ENCODE results near the gene GINM1. TPM values are rescaled to one million over a fixed set of nuclear protein-coding genes. Genes with fewer than 3 reads are reported as not detected.

The GINM1 gene
- total and polyA plus RNA-seq, 2 of the 8 experiments (the other 6 are each of a cell fraction or from before 2014, with no cell fraction given) = 5.1 to 21.6 TPM

DNA sequence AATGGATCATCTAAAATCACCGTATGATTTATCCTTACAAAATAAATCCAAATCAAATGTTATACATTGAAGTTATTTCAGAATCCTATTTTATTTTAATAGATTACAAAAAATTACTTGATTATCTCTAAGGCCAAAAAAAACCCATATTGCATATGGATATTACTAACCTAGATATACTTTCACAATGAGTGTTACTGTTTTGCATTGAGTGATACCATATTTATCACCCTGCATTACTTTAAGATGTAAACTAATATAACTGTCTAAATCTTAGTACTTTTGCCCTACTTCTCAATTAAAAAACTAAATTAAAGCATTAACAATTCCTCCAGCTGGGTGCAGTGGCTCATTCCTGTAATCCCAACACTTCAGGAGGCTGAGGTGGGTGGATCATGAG is 31.4 kb upstream of the GINM1 start:
- H2BK12ac ChIP-seq (ENCODE audit: low read depth, low read length) = no peak overlapping the region
- no peak overlapping the region for H3K4me3 ChIP-seq (ENCODE audit: extremely low read depth in 1 of 4, insufficient read depth in 2 of 4, low read depth in 3 of 4, low read length in 4 of 4)
- no peak overlapping the region for H3K56ac ChIP-seq (replicated peaks; ENCODE audit: insufficient read length, low read depth, low read length)
- no peak overlapping the region for H3K18ac ChIP-seq (ENCODE audit: extremely low read depth, low read length)
- POLR2A ChIA-PET (ENCODE audit: partially characterized antibody) = no interaction called here
- H3K36me3 ChIP-seq (ENCODE audit: control insufficient read depth in 2 of 4, insufficient read depth in 4 of 4, low read length in 3 of 4) = peaks cover 2 to 70% (median 33%) of the 10 kb centered on the region in 4 experiments
- no peak overlapping the region for H3K4ac ChIP-seq (replicated peaks; ENCODE audit: insufficient read length, low read depth, low read length)
- no peak overlapping the region for H3K4me2 ChIP-seq (ENCODE audit: insufficient read depth in 1 of 2, low read depth in 2 of 2, low read length in 2 of 2)
- H3K14ac ChIP-seq (ENCODE audit: insufficient read length) = no peak overlapping the region
- no peak overlapping the region for H3K9ac ChIP-seq (replicated peaks in 1 of 4; ENCODE audit: extremely low read depth in 1 of 4, low read depth in 3 of 4, low read length in 3 of 4)
- CTCF ChIA-PET (ENCODE audit: partially characterized antibody) = no interaction called here
- H2BK20ac ChIP-seq (ENCODE audit: low read length) = no peak overlapping the region
- H4K8ac ChIP-seq (ENCODE audit: extremely low read depth, insufficient read depth, low read length) = no peak overlapping the region
- no peak overlapping the region for H3K23ac ChIP-seq (ENCODE audit: insufficient read length)
- no peaks in the 10 kb centered on the region for H3K9me3 ChIP-seq (ENCODE audit: insufficient read depth in 2 of 2, low read depth in 1 of 2, low read length in 1 of 2)
- no peaks in the 10 kb centered on the region for H3K23me2 ChIP-seq (ENCODE audit: low read depth, low read length)
- no peaks in the 10 kb centered on the region for H3K79me2 ChIP-seq (ENCODE audit: control insufficient read depth in 1 of 2, insufficient read depth in 2 of 2, low read length in 2 of 2)
- no peak overlapping the region for H2AK5ac ChIP-seq (ENCODE audit: low read depth, low read length)
- DNase-seq (ENCODE audit: low read depth in 1 of 2, low spot score in 2 of 2) (no peak), FAIRE-seq (no peak)
- no peak overlapping the region for H4K5ac ChIP-seq (ENCODE audit: insufficient read length, low read depth, low read length)
- no peaks in the 10 kb centered on the region for H3K79me1 ChIP-seq (ENCODE audit: low read depth, low read length)
- H3K27ac ChIP-seq (ENCODE audit: low read depth, low read length) = no peak overlapping the region
- H3K27me3 ChIP-seq (replicated peaks in 1 of 4; ENCODE audit: control insufficient read depth in 3 of 4, extremely low read depth in 1 of 4, insufficient read depth in 3 of 4, low read length in 3 of 4) = no peaks in the 10 kb centered on the region
- H4K20me1 ChIP-seq (replicated peaks in 1 of 2; ENCODE audit: control insufficient read depth in 1 of 2, insufficient read depth in 2 of 2, low read length in 2 of 2) = no peaks in the 10 kb centered on the region
- no peak overlapping the region for H2BK15ac ChIP-seq (ENCODE audit: low read length)
- H4K91ac ChIP-seq (replicated peaks; ENCODE audit: insufficient read length, low read length) = no peak overlapping the region
- no peak overlapping the region for H2BK5ac ChIP-seq (ENCODE audit: low read depth, low read length)
- no peaks in the 10 kb centered on the region for H3K4me1 ChIP-seq (replicated peaks in 1 of 4; ENCODE audit: control insufficient read depth in 3 of 4, insufficient read depth in 4 of 4, low read length in 3 of 4)
- no peak overlapping the region for H2BK120ac ChIP-seq (replicated peaks; ENCODE audit: low read depth, low read length)
- H2AFZ ChIP-seq (ENCODE audit: low read length) = no peak overlapping the region
- 86% methylated on average over 1 of the region's 1 CpG; no CpG with 5 or more reads in 1 of the 2 experiments for WGBS, 2 experiments (ENCODE audit: extremely low coverage in 1 of 2, insufficient coverage in 1 of 2, insufficient read length in 1 of 2, insufficient replicate concordance in 2 of 2, low coverage in 1 of 2, low lambda C conversion rate in 2 of 2, missing lambda C conversion rate in 1 of 2)
- no peak for TF ChIP-seq CEBPB (IDR thresholded peaks at IDR 0.05; ENCODE audit: low read depth, low read length)
- TF ChIP-seq, protein P1, sequence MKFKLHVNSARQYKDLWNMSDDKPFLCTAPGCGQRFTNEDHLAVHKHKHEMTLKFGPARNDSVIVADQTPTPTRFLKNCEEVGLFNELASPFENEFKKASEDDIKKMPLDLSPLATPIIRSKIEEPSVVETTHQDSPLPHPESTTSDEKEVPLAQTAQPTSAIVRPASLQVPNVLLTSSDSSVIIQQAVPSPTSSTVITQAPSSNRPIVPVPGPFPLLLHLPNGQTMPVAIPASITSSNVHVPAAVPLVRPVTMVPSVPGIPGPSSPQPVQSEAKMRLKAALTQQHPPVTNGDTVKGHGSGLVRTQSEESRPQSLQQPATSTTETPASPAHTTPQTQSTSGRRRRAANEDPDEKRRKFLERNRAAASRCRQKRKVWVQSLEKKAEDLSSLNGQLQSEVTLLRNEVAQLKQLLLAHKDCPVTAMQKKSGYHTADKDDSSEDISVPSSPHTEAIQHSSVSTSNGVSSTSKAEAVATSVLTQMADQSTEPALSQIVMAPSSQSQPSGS (IDR thresholded peaks at IDR 0.05; ENCODE audit: low read length) = no peak
- TF ChIP-seq RBBP5 (IDR thresholded peaks at IDR 0.05; ENCODE audit: borderline replicate concordance, low read depth, low read length) = no peak
- TF ChIP-seq EZH2 (IDR thresholded peaks at IDR 0.05; ENCODE audit: low read depth, low read length, severe bottlenecking) = no peak
- no peak for TF ChIP-seq HDAC2 (IDR thresholded peaks at IDR 0.05; ENCODE audit: borderline replicate concordance in 1 of 2, low read depth in 2 of 2, low read length in 2 of 2)
- TF ChIP-seq RAD21 (IDR thresholded peaks at IDR 0.05 in 1 of 2, conservative IDR thresholded peaks at IDR 0.05 in 1 of 2; ENCODE audit: low read depth in 2 of 2, low read length in 2 of 2) = no peak
- no peak for TF ChIP-seq TAF7 (optimal IDR thresholded peaks at IDR 0.05; ENCODE audit: borderline replicate concordance, low read depth, low read length)
- TF ChIP-seq ASH2L (IDR thresholded peaks at IDR 0.05; ENCODE audit: low read length) = no peak
- no peak for TF ChIP-seq SP1 (IDR thresholded peaks at IDR 0.05; ENCODE audit: low read depth, low read length)
- no peak for TF ChIP-seq YY1 (IDR thresholded peaks at IDR 0.05; ENCODE audit: low read depth, low read length)
- no peak for TF ChIP-seq RFX5 (IDR thresholded peaks at IDR 0.05; ENCODE audit: borderline replicate concordance, low read depth, low read length)
- TF ChIP-seq KDM4A (IDR thresholded peaks at IDR 0.05; ENCODE audit: low read depth, low read length, severe bottlenecking) = no peak

Data from H1 (cell line).